ENCODE results near the gene LONP2. TPM values are rescaled to one million over a fixed set of nuclear protein-coding genes. Genes with fewer than 3 reads are reported as not detected.

LONP2 gene
- total RNA-seq, 1 donor = 79.9 TPM

DNA sequence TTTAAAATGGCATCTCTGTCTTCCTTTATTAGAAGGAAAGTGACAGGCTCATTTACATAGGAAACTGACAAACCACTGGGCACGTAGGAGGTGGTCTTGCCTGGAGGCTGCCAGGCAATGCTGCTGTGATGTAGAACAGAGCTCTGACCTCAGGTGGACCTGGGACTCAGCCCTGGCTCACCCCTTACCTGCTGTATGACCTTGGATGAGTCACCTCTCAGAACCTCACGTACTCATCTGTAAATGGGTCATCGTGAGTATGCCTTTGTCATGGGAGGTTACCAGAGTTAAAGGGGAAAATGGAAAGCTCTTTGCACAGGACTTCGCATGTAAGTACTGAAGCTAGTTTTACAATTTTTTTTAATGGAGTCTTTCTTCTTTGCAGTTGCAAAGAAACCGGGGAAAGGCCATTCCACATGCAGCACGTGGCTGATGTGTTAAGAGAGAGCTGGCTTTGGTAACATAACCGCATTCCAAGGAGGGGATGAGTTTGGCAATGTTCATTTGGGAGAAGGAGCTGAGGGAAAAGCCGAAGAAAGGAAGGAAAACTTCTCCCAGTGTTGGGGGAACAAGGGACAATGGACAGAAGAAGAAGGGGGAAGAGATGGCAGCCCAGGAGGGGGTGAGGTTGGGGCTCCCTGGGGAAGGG, 37.4 kb upstream of the LONP2 start:
- H3K4me3 ChIP-seq (ENCODE audit: low read depth, low read length) = no peak overlapping the region
- no peak for DNase-seq (ENCODE audit: low read depth)
- TF ChIP-seq, protein P1, sequence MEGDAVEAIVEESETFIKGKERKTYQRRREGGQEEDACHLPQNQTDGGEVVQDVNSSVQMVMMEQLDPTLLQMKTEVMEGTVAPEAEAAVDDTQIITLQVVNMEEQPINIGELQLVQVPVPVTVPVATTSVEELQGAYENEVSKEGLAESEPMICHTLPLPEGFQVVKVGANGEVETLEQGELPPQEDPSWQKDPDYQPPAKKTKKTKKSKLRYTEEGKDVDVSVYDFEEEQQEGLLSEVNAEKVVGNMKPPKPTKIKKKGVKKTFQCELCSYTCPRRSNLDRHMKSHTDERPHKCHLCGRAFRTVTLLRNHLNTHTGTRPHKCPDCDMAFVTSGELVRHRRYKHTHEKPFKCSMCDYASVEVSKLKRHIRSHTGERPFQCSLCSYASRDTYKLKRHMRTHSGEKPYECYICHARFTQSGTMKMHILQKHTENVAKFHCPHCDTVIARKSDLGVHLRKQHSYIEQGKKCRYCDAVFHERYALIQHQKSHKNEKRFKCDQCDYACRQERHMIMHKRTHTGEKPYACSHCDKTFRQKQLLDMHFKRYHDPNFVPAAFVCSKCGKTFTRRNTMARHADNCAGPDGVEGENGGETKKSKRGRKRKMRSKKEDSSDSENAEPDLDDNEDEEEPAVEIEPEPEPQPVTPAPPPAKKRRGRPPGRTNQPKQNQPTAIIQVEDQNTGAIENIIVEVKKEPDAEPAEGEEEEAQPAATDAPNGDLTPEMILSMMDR (IDR thresholded peaks at IDR 0.05; ENCODE audit: insufficient read depth, low read depth, low read length) = no peak

DNA sequence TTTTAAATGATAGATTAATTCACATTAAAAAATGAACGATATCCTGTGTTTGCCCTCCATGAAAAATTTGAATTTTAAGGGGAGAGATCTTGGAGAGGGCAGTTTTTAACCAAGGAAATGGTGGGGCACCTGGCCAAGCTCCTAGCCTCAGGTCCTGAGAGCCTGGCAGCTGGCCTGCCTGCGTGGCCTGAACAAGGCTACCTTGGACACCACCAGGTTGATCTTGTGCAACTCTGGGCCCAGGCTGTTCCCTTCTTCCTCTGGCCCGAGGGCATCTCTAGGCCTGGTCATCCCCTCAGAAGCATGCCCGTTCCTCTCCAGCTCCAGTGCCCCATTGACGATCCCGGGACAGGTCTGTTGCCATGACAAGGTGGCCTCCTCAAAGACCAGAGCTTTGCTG, 33.4 kb upstream of the LONP2 start:
- DNase-seq (ENCODE audit: low read depth) = no peak
- no peak overlapping the region for H3K4me3 ChIP-seq (ENCODE audit: low read depth, low read length)
- TF ChIP-seq, protein P1 (IDR thresholded peaks at IDR 0.05; ENCODE audit: insufficient read depth, low read depth, low read length) = no peak

DNA sequence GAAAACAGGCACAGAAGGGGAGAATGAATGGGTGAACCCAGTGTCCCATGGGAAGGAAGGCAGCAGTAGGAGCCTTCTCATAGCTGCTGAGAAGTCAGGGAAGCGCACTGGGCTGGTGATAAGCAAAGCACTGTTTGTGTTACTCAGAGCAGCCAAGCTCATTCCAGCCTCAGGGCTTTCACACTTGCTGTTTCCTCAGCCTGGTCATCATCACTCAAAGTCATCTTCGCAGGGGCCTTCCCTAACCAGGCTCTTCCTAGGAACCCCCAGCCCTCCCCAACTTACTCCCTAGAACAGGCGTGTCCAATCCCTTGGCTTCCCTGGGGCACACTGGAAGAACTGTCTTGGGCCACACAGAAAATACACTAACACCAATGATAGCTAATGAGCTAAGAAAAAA, 32.1 kb upstream of the LONP2 start:
- no peak overlapping the region for H3K4me3 ChIP-seq (ENCODE audit: low read depth, low read length)
- TF ChIP-seq, protein P1 (IDR thresholded peaks at IDR 0.05; ENCODE audit: insufficient read depth, low read depth, low read length) = no peak
- no peak for DNase-seq (ENCODE audit: low read depth)

DNA sequence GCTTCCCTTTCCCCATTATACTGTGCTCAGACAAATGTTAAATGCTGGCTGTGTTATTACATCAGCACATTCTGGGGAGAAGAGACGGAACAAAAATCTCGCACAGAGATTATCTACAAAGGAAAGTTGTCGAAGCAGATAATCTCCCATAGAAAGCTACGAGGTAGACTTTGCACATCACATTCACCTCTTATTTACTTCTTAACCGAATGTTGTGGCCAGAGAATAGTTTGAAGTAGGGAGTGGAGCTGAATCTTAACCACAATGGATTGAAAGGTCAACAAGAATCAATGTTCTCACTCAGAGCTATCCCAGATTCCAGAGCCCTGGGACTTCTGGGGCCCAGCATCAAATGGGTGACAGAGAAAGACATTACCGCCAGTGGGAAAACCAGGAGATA, 28.4 kb upstream of the LONP2 start:
- no peak for DNase-seq (ENCODE audit: low read depth)
- no peak overlapping the region for H3K4me3 ChIP-seq (ENCODE audit: low read depth, low read length)
- TF ChIP-seq, protein P1 (IDR thresholded peaks at IDR 0.05; ENCODE audit: insufficient read depth, low read depth, low read length) = no peak

DNA sequence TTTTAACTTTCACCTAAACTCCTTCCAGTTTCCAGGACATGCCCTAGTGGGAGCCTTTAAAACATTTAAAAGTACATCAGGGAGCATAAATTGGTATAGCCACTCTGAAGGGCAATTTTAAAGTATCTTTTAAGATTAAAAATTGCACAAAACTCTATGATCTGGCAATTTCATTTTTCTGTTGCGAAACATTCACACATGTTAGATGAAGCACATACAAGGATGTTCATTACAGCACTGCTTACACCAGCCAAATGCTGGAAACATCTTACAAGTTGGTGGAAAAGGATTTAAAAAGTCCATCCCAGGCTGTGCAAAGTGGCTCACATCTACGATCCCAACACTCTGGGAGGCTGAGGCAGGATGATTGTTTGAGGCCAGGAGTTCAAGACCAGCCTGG, 26.4 kb upstream of the LONP2 start:
- TF ChIP-seq, protein P1 (IDR thresholded peaks at IDR 0.05; ENCODE audit: insufficient read depth, low read depth, low read length) = no peak
- DNase-seq (ENCODE audit: low read depth) = no peak
- H3K4me3 ChIP-seq (ENCODE audit: low read depth, low read length) = no peak overlapping the region

DNA sequence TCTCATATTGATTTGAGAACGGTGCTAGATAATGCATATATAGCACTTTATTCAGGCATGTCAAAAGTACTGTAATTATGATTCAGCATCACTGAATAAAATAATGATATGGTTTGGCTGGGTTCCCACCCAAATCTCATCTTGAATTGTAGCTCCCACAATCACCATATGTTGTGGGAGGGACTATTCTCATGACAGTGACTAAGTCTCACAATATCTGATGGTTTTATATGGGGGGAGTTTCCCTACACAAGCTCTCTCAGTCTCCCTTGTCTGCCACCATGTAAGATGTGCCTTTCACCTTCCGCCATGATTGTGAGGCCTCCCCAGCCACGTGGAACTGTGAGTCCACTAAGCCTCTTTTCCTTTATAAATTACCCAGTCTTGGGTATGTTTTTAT, 25.6 kb upstream of the LONP2 start:
- H3K4me3 ChIP-seq (ENCODE audit: low read depth, low read length) = no peak overlapping the region
- TF ChIP-seq, protein P1 (IDR thresholded peaks at IDR 0.05; ENCODE audit: insufficient read depth, low read depth, low read length) = no peak
- DNase-seq (ENCODE audit: low read depth) = no peak

DNA sequence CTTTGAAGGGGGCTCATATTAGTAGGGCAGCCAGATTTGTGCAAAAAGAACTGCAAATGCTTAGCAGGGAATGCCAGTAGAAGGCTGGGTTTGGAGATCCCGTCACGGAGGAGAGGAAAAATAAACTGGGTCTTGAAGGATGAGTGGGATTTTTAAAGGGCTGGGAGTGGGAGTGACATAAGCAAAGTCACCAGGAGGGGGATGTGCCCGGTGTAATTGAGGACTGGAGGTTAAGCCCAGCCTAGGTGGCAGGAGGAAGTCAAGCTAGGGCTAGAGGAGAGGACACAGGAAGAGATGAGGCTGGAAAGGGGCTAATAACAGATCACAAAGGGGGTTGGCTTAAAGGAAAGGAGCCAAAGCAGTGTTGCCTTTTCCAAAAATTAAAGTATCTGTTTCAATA, 23.2 kb upstream of the LONP2 start:
- no peak for DNase-seq (ENCODE audit: low read depth)
- TF ChIP-seq, protein P1 (IDR thresholded peaks at IDR 0.05; ENCODE audit: insufficient read depth, low read depth, low read length) = no peak
- H3K4me3 ChIP-seq (ENCODE audit: low read depth, low read length) = no peak overlapping the region
